ENCODE results near the gene NAT8. TPM values are rescaled to one million over a fixed set of nuclear protein-coding genes. Genes with fewer than 3 reads are reported as not detected.
A peak's percentile ranks its signal among the peaks of the same experiment; 100 is the strongest.
"Not testable (repeated sequence)": the region's sequence is repeated elsewhere in the genome, so short reads cannot be mapped to it uniquely, and the experiment has no call there.

NAT8 gene
- total RNA-seq, 4 donors from 2014 or later, result 0.31 TPM; not detected in 3

DNA sequence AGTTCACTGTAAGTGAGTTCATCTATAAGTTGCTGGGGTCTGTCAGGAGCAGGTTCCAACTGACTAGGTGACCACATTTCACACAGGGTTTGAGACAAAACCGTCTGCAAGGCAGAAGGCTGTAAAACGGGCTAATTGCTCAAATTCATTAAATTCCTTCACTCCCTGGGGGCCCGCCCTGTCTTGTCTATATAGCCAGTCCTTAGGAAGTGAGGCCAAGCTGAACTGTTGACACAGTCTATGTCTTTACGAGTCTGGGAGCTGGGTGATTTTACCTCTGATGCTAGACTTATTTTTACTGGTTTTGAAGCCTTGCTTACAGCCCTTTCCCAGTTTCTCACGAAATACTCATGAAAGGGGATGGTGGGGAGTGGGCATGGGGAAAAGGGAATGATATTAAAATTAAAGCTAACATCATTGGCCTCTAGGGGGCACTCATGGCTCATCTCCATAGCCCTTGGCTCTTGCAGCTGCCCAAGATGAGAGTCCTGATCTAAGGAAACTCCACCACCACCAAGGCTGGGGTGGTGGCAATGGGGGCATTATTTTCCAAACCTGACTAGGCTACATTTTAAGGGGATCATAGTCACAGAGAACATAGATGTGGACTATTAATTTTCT is 37.8 kb upstream of the NAT8 start:
- in situ Hi-C loops (cut with MboI; ENCODE audit: low sequenced_read_pairs in 4 of 4), result loop anchor here in 2 of 4 donors (25.0 kb wide), 1 partner anchor 107 kb away; the partner anchor contains the start of genes C2orf78 (in 2 of the 2) and DUSP11 (in 2 of the 2)
- DNase-seq, result not testable (repeated sequence)

DNA sequence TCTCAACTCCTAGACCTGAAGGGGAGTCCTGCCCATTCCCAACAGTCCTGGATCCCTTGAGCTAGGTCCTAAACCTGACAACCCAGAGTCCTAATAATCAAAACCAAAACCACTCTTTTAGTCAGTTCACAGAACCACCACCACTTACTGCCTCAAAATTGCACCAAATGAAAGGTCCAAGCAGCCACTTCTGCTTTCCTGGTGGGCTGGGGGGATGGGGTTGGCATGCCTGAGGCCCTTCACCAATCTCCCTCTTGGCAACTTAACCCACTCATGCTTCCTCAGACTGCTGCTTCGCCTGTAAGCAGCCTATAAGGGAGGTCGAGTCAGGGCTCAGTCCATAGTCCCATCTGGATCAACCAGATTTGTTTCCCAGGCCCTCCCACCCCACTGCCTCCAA is 37.0 kb upstream of the NAT8 start:
- intact Hi-C loops (cut with DNase I; ENCODE audit: low total_unique reads); H3K27me3 ChIP-seq; DNase-seq; H3K27ac ChIP-seq; H3K36me3 ChIP-seq; H3K9me3 ChIP-seq; H3K4me1 ChIP-seq; H3K4me3 ChIP-seq; ATAC-seq: not testable (repeated sequence)
- in situ Hi-C loops (cut with MboI; ENCODE audit: low sequenced_read_pairs in 4 of 4), result loop anchor here in 2 of 4 donors (25.0 kb wide), 1 partner anchor 108 kb away; the partner anchor contains the start of genes C2orf78 (in 2 of the 2) and DUSP11 (in 2 of the 2)

More for the DNA sequence above, 37.8 kb upstream of the NAT8 start:
- H3K4me1 ChIP-seq; intact Hi-C loops (cut with DNase I; ENCODE audit: low total_unique reads); H3K27me3 ChIP-seq; H3K9me3 ChIP-seq; H3K4me3 ChIP-seq; H3K36me3 ChIP-seq; H3K27ac ChIP-seq: not testable (repeated sequence)
- TF ChIP-seq, protein P1, sequence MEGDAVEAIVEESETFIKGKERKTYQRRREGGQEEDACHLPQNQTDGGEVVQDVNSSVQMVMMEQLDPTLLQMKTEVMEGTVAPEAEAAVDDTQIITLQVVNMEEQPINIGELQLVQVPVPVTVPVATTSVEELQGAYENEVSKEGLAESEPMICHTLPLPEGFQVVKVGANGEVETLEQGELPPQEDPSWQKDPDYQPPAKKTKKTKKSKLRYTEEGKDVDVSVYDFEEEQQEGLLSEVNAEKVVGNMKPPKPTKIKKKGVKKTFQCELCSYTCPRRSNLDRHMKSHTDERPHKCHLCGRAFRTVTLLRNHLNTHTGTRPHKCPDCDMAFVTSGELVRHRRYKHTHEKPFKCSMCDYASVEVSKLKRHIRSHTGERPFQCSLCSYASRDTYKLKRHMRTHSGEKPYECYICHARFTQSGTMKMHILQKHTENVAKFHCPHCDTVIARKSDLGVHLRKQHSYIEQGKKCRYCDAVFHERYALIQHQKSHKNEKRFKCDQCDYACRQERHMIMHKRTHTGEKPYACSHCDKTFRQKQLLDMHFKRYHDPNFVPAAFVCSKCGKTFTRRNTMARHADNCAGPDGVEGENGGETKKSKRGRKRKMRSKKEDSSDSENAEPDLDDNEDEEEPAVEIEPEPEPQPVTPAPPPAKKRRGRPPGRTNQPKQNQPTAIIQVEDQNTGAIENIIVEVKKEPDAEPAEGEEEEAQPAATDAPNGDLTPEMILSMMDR (IDR thresholded peaks at IDR 0.05 in 4 of 5, conservative IDR thresholded peaks at IDR 0.05 in 1 of 5), result peak in 4 of 5 experiments; percentile 14 to 38 (median 28)
- ATAC-seq, result peak; percentile 33 to 51

DNA sequence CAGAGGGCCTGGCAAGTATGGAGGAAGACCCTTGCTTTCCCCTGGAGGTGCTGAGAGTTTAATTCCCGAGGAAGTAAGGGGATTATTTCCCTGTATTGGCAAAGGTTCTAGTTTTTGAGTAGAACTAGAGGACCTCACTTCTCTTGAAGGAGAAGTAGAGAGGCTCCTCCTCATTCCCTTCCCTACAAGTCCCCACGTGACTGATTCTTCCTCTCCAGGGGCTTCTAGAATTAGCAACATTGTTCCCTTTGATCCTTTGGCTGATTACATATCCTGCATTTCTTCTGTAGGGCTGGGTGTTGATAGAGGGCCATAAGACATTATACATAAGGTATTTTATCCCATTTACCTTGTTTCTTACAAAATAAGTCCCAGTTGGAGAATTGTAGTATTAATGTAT is 35.8 kb upstream of the NAT8 start:
- DNase-seq; ATAC-seq; H3K4me3 ChIP-seq; H3K27me3 ChIP-seq; H3K27ac ChIP-seq; intact Hi-C loops (cut with DNase I; ENCODE audit: low total_unique reads); H3K36me3 ChIP-seq; H3K9me3 ChIP-seq; H3K4me1 ChIP-seq: not testable (repeated sequence)
- in situ Hi-C loops (cut with MboI; ENCODE audit: low sequenced_read_pairs in 4 of 4), result loop anchor here in 2 of 4 donors (25.0 kb wide), 1 partner anchor 109 kb away; the partner anchor contains the start of genes C2orf78 (in 2 of the 2) and DUSP11 (in 2 of the 2)

DNA sequence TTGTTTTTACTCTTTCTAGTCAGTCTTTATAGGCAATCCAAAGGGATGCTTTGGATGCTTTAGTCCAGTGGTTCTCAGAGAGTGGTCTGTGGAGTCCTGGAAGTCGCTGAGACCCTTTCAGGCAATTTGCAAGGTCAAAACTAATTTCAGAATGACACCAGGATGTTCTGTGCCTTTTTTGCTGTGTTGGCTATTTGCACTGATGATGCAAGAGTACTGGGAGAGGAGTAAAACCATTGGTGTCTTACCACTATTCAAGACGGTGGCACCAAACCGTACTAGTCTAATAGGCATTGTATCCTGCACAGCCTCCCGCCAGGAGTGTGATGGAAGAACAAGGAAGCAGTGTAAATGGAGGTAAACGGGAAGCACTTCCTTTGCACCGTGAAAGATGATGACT is 34.0 kb upstream of the NAT8 start:
- intact Hi-C loops (cut with DNase I; ENCODE audit: low total_unique reads); H3K27me3 ChIP-seq; H3K9me3 ChIP-seq; H3K36me3 ChIP-seq; ATAC-seq; H3K4me1 ChIP-seq; DNase-seq; H3K4me3 ChIP-seq; H3K27ac ChIP-seq: not testable (repeated sequence)
- in situ Hi-C loops (cut with MboI; ENCODE audit: low sequenced_read_pairs in 4 of 4), result loop anchor here in 2 of 4 donors (25.0 kb wide), 1 partner anchor 111 kb away; the partner anchor contains the start of genes C2orf78 (in 2 of the 2) and DUSP11 (in 2 of the 2)

DNA sequence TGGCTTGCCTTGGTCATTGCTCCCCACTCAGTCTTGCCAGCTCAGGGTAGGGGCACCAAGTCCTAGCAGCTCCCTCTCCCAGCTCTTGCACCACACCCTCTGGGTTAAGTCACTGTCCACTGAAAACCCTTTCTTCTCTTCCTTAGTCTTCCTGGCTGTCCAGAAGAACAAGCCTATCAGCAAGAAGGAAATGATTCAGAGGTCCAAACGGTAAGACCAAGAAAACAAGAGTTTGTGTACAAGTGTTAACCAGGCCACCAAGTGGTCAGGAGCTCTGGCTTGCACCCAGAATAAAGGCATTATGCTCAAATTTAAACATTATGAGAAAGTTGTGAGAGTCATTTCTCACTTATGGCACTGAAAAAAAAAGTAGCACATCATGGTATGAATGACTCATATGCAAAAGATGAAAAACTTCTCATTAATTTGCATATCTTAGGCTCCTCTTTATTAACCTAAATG is 32.5 kb upstream of the NAT8 start:
- ATAC-seq; H3K27me3 ChIP-seq; intact Hi-C loops (cut with DNase I; ENCODE audit: low total_unique reads); H3K4me3 ChIP-seq; DNase-seq; H3K36me3 ChIP-seq; H3K27ac ChIP-seq; H3K4me1 ChIP-seq; H3K9me3 ChIP-seq: not testable (repeated sequence)
- in situ Hi-C loops (cut with MboI; ENCODE audit: low sequenced_read_pairs in 4 of 4), result loop anchor here in 2 of 4 donors (25.0 kb wide), 1 partner anchor 113 kb away; the partner anchor contains the start of genes C2orf78 (in 2 of the 2) and DUSP11 (in 2 of the 2)

DNA sequence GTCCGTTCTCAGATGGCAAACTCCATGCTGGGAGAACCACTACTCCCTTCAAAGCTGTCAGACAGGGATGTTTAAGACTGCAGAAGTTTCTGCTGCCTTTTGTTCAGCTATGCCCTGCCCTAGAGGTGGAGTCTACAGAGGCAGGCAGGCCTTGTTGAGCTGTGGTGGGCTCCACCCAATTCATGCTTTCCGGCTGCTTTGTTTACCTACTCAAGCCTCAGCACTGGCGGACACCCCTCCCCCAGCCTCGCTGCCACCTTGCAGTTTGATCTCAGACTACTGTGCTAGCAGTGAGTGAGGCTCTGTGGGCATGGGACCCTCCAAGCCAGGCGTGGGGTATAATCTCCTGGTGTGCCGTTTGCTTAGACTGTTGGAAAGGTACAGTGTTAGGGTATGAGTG is 27.8 kb upstream of the NAT8 start:
- H3K9me3 ChIP-seq; H3K4me3 ChIP-seq; ATAC-seq; H3K36me3 ChIP-seq; intact Hi-C loops (cut with DNase I; ENCODE audit: low total_unique reads); DNase-seq; H3K27me3 ChIP-seq; H3K4me1 ChIP-seq; H3K27ac ChIP-seq; in situ Hi-C loops (cut with MboI; ENCODE audit: low sequenced_read_pairs in 4 of 4): not testable (repeated sequence)

DNA sequence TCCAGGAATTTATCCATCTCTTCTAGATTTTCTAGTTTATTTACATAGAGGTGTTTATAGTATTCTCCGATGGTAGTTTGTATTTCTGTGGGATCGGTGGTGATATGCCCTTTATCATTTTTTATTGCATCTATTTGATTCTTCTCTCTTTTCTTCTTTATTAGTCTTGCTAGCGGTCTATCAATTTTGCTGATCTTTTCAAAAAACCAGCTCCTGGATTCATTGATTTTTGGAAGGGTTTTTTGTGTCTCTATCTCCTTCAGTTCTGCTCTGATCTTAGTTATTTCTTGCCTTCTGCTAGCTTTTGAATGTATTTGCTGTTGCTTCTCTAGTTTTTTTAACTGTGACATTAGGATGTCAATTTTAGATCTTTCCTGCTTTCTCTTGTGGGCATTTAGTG is 25.0 kb upstream of the NAT8 start:
- H3K4me3 ChIP-seq; H3K4me1 ChIP-seq; DNase-seq; in situ Hi-C loops (cut with MboI; ENCODE audit: low sequenced_read_pairs in 4 of 4); H3K9me3 ChIP-seq; H3K27ac ChIP-seq; intact Hi-C loops (cut with DNase I; ENCODE audit: low total_unique reads); ATAC-seq; H3K36me3 ChIP-seq; H3K27me3 ChIP-seq: not testable (repeated sequence)

Measured in gastrocnemius medialis (tissue), 4 donors.